ENCODE results near the gene AGBL4. TPM values are rescaled to one million over a fixed set of nuclear protein-coding genes. Genes with fewer than 3 reads are reported as not detected.

AGBL4 gene
- total RNA-seq, 4 donors from 2014 or later: 0.19 to 1.0 (median 1.0) TPM; not detected in 1

DNA sequence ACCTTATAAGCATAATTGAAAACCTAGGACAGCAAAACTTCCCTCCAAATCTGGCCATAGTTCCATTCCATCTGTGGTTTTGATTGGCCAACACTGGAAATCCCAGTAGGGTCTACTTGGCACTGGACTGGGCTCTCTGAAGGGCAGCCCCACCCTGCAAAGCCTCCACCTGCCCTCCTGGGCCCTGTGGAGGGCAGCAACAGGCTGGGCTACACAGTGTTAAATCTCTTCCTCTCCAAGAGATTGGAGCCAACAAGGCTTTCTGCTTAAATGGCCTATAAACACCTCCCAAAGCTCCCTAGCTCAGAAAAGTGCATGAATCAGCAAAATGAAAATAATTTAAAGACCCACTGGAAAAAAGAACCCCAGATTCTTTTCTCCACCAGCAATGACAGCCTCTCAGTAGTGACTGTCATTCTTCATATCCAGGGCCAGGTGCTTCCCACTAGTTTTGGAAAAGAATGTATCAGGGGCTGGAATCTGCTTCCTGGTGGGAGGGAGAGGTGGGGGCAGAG is 1305.6 kb downstream of the AGBL4 start:
- H3K4me1 ChIP-seq: no peaks in the 10 kb centered on the region
- no peaks in the 10 kb centered on the region for H3K36me3 ChIP-seq
- H3K9me3 ChIP-seq: no peaks in the 10 kb centered on the region
- no peak overlapping the region for H3K4me3 ChIP-seq
- TF ChIP-seq, protein P1, sequence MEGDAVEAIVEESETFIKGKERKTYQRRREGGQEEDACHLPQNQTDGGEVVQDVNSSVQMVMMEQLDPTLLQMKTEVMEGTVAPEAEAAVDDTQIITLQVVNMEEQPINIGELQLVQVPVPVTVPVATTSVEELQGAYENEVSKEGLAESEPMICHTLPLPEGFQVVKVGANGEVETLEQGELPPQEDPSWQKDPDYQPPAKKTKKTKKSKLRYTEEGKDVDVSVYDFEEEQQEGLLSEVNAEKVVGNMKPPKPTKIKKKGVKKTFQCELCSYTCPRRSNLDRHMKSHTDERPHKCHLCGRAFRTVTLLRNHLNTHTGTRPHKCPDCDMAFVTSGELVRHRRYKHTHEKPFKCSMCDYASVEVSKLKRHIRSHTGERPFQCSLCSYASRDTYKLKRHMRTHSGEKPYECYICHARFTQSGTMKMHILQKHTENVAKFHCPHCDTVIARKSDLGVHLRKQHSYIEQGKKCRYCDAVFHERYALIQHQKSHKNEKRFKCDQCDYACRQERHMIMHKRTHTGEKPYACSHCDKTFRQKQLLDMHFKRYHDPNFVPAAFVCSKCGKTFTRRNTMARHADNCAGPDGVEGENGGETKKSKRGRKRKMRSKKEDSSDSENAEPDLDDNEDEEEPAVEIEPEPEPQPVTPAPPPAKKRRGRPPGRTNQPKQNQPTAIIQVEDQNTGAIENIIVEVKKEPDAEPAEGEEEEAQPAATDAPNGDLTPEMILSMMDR (IDR thresholded peaks at IDR 0.05): no peak
- TF ChIP-seq POLR2AphosphoS5 (IDR thresholded peaks at IDR 0.05): no peak
- no peak for TF ChIP-seq POLR2A (IDR thresholded peaks at IDR 0.05)
- no peak for TF ChIP-seq EP300 (IDR thresholded peaks at IDR 0.05)
- no peak overlapping the region for H3K27ac ChIP-seq
- DNase-seq (ENCODE audit: low spot score in 2 of 2): no peak
- no peaks in the 10 kb centered on the region for H3K27me3 ChIP-seq

DNA sequence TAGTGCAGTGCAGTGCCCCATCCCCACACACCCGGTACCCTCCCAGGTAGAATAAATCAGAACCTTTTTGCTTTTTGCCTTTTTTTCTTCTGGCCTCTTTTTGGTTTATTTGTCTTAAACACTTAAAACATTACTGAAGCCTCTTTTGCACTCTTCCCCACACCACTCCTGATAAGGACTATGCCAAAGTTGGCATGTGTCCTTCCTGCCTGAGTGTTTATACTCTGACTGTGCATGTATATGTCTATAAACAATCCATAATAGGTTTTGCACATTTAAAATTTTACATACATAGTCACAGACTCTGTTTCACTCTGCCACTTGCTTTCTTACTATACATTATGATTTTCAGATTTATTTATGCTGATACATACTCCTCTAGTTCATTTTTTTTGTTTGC is 1306.7 kb downstream of the AGBL4 start:
- WGBS: 96% methylated on average over 1 of the region's 1 CpG
- Histone ChIP-seq H3K27me3 (no peaks in the 10 kb centered on the region), H3K27ac (no peak overlapping the region), H3K9me3 (no peaks in the 10 kb centered on the region), H3K4me1 (no peaks in the 10 kb centered on the region), H3K36me3 (no peaks in the 10 kb centered on the region), H3K4me3 (no peak overlapping the region)
- no peak for TF ChIP-seq EP300 (IDR thresholded peaks at IDR 0.05)
- no peak for DNase-seq (ENCODE audit: low spot score in 2 of 2)

DNA sequence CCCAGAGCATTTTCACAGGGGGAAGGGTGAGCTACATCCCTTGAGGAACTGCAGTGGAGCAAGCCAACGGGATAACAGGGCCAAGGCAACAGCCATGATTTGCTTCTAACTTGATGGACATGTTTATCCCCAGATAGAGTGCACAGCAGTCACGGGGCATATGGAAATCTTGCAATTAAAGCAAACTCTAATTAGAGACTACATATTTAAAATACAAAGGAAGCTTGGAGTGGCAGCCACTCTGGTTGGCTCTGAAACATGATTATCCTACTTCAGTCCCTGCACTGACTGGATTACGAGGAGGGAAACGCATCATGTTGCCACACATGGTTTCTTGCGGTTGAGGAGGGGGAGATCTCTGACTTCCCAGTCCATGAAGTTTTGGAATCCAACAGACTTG is 1307.8 kb downstream of the AGBL4 start:
- Histone ChIP-seq H3K4me3 (no peak overlapping the region), H3K27ac (no peak overlapping the region), H3K36me3 (no peaks in the 10 kb centered on the region), H3K27me3 (no peaks in the 10 kb centered on the region), H3K4me1 (no peaks in the 10 kb centered on the region), H3K9me3 (no peaks in the 10 kb centered on the region)
- TF ChIP-seq EP300 (IDR thresholded peaks at IDR 0.05) (no peak), POLR2AphosphoS5 (IDR thresholded peaks at IDR 0.05) (no peak), POLR2A (IDR thresholded peaks at IDR 0.05) (no peak)
- TF ChIP-seq, protein P1 (IDR thresholded peaks at IDR 0.05): no peak
- DNase-seq (ENCODE audit: low spot score in 2 of 2): no peak
- WGBS: 84% methylated on average over 4 of the region's 5 CpGs

DNA sequence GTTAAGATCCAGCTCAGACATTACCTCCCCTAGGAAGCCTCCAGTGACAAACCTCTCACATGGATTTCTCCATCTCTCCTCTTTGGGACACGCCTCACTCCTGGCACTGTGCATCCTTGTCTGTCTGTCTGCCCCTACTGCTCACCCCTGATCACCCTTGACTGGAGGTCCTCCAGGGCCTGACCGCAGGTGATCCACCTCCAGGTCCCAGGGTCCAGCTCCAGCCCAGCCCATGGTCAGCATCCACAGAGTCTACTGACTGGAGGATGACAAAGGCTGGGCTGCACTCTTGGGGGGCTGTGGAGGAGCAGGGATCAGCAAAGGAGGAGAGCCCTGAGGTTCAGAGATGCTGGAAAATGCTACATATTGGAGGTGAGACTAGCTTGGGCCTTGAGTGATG is 1312.8 kb downstream of the AGBL4 start:
- TF ChIP-seq EP300 (IDR thresholded peaks at IDR 0.05) (no peak), POLR2AphosphoS5 (IDR thresholded peaks at IDR 0.05) (no peak), POLR2A (IDR thresholded peaks at IDR 0.05) (no peak)
- TF ChIP-seq, protein P1 (IDR thresholded peaks at IDR 0.05): no peak

DNA sequence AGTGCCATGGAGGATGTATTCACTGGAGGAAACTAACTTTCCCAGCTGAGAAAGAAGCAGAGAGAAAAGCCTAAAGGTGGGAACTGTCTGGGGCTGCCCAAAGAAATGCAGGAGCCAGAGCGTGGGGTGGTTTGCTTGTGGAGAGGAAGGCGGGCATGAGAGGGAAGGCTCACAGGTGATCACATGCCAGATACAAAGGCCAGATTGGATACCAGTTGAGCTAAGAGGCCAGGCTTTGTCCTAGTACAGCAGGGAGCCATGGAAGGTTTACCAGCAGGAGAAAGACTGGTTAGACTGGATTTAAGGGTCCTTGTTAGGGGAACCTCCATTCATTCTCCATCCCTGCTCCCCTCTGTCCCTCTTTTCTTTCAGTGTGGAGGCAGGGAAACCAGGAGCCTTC is 1313.4 kb downstream of the AGBL4 start:
- 100% methylated on average over 2 of the region's 2 CpGs for WGBS
- TF ChIP-seq EP300 (IDR thresholded peaks at IDR 0.05): no peak
- no peak for TF ChIP-seq POLR2AphosphoS5 (IDR thresholded peaks at IDR 0.05)
- TF ChIP-seq POLR2A (IDR thresholded peaks at IDR 0.05): no peak
- TF ChIP-seq, protein P1 (IDR thresholded peaks at IDR 0.05): no peak
- no peaks in the 10 kb centered on the region for H3K27me3 ChIP-seq
- H3K36me3 ChIP-seq: no peaks in the 10 kb centered on the region
- no peak overlapping the region for H3K27ac ChIP-seq
- H3K4me1 ChIP-seq: no peaks in the 10 kb centered on the region
- no peak overlapping the region for H3K4me3 ChIP-seq
- no peaks in the 10 kb centered on the region for H3K9me3 ChIP-seq
- DNase-seq (ENCODE audit: low spot score in 2 of 2): no peak

More for the DNA sequence above, 1312.8 kb downstream of the AGBL4 start:
- Histone ChIP-seq H3K4me1 (no peaks in the 10 kb centered on the region), H3K4me3 (no peak overlapping the region), H3K27ac (no peak overlapping the region), H3K27me3 (no peaks in the 10 kb centered on the region), H3K9me3 (no peaks in the 10 kb centered on the region), H3K36me3 (no peaks in the 10 kb centered on the region)
- 100% methylated on average over 2 of the region's 2 CpGs for WGBS
- DNase-seq (ENCODE audit: low spot score in 2 of 2): no peak

DNA sequence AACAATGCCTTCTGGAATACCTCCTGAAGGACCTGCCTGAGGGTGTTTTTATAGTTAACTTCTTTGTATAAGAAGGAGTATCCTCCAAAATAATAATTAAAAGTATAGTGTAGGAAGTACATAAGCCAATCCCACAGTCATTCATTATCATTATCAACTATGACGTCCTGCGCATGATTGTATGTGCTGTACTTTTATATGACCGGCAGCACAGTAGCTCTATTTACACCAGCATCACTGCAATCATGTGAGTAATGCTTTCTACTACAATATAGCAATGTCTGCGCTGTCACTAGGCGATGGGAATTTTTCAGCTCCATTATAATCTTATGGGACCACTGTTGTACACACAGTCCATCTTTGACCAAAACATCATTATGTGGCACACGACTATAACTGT is 1319.0 kb downstream of the AGBL4 start:
- no peak for TF ChIP-seq POLR2A (IDR thresholded peaks at IDR 0.05)
- TF ChIP-seq, protein P1 (IDR thresholded peaks at IDR 0.05): no peak
- TF ChIP-seq POLR2AphosphoS5 (IDR thresholded peaks at IDR 0.05): no peak
- no peak for TF ChIP-seq EP300 (IDR thresholded peaks at IDR 0.05)
- no peak overlapping the region for H3K4me3 ChIP-seq
- H3K27me3 ChIP-seq: peaks cover 4% of the 10 kb centered on the region
- 87% methylated on average over 6 of the region's 6 CpGs for WGBS
- H3K36me3 ChIP-seq: no peaks in the 10 kb centered on the region
- no peak for DNase-seq (ENCODE audit: low spot score in 2 of 2)
- H3K4me1 ChIP-seq: no peaks in the 10 kb centered on the region
- no peak overlapping the region for H3K27ac ChIP-seq
- no peaks in the 10 kb centered on the region for H3K9me3 ChIP-seq
